ENCODE results near the gene CRIP2. TPM values are rescaled to one million over a fixed set of nuclear protein-coding genes. Genes with fewer than 3 reads are reported as not detected.
A peak's percentile ranks its signal among the peaks of the same experiment; 100 is the strongest.

Gene CRIP2
- total and polyA plus RNA-seq, 9 of the 15 experiments (the other 6 are each of a cell fraction or from before 2014, with no cell fraction given) = 0.18 to 2.0 (median 0.69) TPM; not detected in 1

DNA sequence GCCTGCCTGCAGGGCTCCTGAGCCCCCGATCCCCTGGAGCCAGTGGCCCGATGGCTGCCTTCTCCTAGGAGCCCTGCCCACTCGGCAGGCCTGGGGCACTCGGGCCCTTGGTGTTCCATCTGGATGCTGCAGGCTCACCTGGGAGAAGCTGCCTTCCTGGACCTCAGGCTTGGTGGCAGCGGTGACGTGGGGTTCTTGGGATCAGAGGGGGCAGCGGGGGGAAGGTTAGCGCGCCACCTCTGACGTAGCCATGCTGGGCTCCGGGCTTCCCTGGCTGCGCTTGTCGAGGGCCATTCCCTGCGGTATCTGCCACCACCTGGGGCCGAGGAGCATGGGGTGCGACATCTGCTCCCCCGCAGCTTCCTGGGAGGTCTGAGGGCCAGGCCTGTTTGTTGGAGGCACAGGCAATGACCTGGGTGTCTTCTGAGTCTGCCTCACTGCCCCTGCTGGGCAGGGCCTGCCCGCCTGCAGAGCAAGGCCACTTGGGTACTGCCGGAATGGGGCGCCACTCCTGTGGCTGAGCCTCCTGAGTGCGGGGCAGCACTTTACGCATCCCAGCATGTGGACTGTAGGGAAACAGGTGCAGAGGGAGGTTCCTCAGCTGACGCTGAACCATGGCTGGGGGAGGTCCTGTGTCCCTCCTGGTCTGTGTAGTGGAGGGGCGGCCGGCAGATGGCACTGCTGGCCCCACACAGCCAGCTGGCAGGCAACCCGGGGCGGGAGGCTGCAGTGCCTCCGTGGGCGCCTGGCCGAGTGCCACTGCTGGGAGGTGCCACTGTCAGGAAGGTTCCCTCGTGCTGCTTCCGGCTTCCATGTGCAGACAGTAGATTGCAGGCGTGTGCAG, 34.7 kb upstream of the CRIP2 start:
- FAIRE-seq (no peak), ATAC-seq (no peak), DNase-seq (ENCODE audit: extremely low read depth in 1 of 4, low spot score in 3 of 4) (no peak)
- Histone ChIP-seq H3K27me3 (ENCODE audit: control insufficient read depth in 2 of 2, insufficient read depth in 2 of 2, low read length in 2 of 2) (no peaks in the 10 kb centered on the region), H3K9me3 (replicated peaks; ENCODE audit: control insufficient read depth, insufficient read depth, low read depth, low read length) (no peaks in the 10 kb centered on the region), H3K4me1 (replicated peaks in 1 of 2; ENCODE audit: control insufficient read depth in 2 of 2, insufficient read depth in 2 of 2, low read length in 2 of 2) (peaks cover 0 to 48% of the 10 kb centered on the region in 2 experiments; a peak in 2 of 5 replicates), H3K9ac (ENCODE audit: insufficient read depth in 1 of 2, low read depth in 2 of 2, low read length in 2 of 2) (peak overlapping the region in 1 of 2 experiments; percentile 9; a peak in 1 of 4 replicates), H3K79me2 (ENCODE audit: control insufficient read depth, insufficient read depth, low read length) (peaks cover 43% of the 10 kb centered on the region), H3K4me2 (ENCODE audit: insufficient read depth, low read length) (no peak overlapping the region), H3K36me3 (ENCODE audit: control insufficient read depth, insufficient read depth, low read length) (peaks cover 51% of the 10 kb centered on the region; the same call in 1 of the 3 replicates), H3K4me3 (no peak overlapping the region), H4K20me1 (replicated peaks; ENCODE audit: control insufficient read depth, insufficient read depth, low read length) (peaks cover 8% of the 10 kb centered on the region; the same call in 1 of the 2 replicates), H3K27ac (ENCODE audit: extremely low read depth, low read depth, low read length) (no peak overlapping the region), H2AFZ (ENCODE audit: low read depth, low read length) (no peak overlapping the region), H3K9me1 (ENCODE audit: control insufficient read depth, insufficient read depth, low read length) (no peaks in the 10 kb centered on the region)
- WGBS (ENCODE audit: insufficient coverage, low coverage, missing lambda C conversion rate) = 91% methylated on average over 21 of the region's 33 CpGs
- ChIA-PET CTCF (ENCODE audit: low intra/inter-chr PET ratio) (no interaction called here), POLR2A (no interaction called here)
- intact Hi-C loops (cut with micrococcal nuclease) = no loop called here
- BruUV-seq (replicated peaks) = no TSS peak
- in situ Hi-C loops (cut with MboI) = no loop called here
- TF ChIP-seq NFE2L1 (tag; IDR thresholded peaks at IDR 0.05; ENCODE audit: borderline replicate concordance, low read depth) (no peak), ZNF263 (CRISPR knock-in tag; IDR thresholded peaks at IDR 0.05; ENCODE audit: borderline replicate concordance) (no peak), TRIM25 (IDR thresholded peaks at IDR 0.05; ENCODE audit: borderline replicate concordance) (no peak), PHB2 (IDR thresholded peaks at IDR 0.05; ENCODE audit: low read depth) (no peak), AFF1 (IDR thresholded peaks at IDR 0.05; ENCODE audit: low read depth in 1 of 2, partially characterized antibody in 2 of 2) (no peak), SNIP1 (IDR thresholded peaks at IDR 0.05; ENCODE audit: low read depth) (no peak), HSF4 (CRISPR knock-in tag; IDR thresholded peaks at IDR 0.05; ENCODE audit: borderline replicate concordance) (no peak), ZKSCAN1 (IDR thresholded peaks at IDR 0.05; ENCODE audit: low read depth, low read length) (no peak), ETS2 (tag; IDR thresholded peaks at IDR 0.05; ENCODE audit: borderline replicate concordance, poor library complexity, severe bottlenecking) (no peak), MEF2A (IDR thresholded peaks at IDR 0.05; ENCODE audit: control insufficient read depth, low read depth, low read length) (no peak)
- TF ChIP-seq, protein P1, sequence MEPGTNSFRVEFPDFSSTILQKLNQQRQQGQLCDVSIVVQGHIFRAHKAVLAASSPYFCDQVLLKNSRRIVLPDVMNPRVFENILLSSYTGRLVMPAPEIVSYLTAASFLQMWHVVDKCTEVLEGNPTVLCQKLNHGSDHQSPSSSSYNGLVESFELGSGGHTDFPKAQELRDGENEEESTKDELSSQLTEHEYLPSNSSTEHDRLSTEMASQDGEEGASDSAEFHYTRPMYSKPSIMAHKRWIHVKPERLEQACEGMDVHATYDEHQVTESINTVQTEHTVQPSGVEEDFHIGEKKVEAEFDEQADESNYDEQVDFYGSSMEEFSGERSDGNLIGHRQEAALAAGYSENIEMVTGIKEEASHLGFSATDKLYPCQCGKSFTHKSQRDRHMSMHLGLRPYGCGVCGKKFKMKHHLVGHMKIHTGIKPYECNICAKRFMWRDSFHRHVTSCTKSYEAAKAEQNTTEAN (CRISPR knock-in tag; IDR thresholded peaks at IDR 0.05) = no peak
